Measurements from ENCODE around the gene ZNF837. TPM values are rescaled to one million over a fixed set of nuclear protein-coding genes. Genes with fewer than 3 reads are reported as not detected.
"Not testable (repeated sequence)": the region's sequence is repeated elsewhere in the genome, so short reads cannot be mapped to it uniquely, and the experiment has no call there.

The ZNF837 gene
- total RNA-seq, 1 experiment from 2014 or later, result 0.30 TPM

DNA sequence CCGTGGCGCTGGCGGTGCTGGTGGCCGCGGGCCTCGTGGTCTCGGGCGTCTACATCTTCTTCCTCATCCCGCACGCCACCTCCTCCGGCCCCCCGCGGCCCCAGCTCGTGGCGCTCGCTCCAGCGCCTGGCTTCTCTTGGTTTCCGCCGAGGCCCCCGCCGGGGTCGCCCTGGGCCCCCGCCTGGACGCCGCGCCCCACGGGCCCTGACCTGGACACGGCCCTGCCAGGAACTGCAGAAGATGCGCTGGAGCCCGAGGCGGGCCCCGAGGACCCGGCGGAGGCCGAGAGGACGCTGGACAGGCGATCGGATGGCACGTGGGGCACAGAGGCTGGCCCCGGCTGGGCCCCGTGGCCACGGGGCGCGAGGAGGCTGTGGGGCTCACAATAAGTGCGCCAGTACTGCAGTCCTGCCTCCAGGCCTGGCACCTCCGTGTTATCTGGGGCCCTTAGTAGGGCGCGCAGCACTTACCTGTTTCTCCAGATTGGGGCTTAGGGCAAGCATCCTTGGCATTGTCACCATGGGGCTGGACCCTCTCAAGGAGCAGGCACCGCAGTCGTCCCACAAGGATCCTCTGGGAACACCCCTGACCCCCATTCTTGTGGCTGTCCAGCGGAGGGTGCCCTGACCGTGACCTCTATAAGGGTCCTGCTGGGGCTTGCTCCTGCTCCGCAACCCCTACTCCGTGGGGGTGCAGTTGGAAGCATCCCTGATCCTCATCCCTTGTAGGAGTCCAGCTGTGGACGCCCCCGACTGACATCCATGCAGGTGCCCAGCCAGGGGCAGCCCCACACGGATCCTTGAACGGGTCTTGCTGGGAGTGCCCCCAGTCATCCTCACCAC lies 16.1 kb upstream of the ZNF837 start:
- DNase-seq (ENCODE audit: extremely low read depth, low read depth), result no peak

DNA sequence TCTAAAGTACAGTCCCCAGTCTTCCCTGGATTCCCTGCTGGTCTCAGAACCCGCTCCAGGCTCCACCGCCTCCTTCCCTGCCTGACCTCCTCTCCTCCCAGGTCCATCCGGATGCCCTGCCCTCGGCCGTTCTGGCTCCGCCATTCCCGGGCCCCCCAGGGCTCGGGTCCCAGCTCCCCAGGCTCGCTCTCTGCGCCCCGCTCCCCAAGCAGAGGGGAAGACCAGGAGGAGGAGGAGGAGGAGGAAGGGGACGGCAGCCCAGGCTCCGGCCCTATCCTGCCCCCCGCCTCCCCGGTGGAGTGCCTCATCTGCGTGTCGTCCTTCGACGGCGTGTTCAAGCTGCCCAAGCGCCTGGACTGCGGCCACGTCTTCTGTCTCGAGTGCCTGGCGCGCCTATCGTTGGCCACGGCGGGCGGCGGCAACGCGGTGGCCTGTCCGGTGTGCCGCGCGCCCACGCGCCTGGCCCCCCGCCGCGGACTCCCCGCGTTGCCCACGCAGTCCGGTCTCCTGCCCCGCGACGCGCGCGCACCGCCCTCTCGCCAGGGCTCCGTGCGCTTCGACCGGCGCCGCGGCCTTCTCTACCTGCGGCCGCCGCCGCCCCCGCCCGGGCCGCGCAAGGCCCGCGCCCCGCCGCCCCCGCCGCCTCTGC lies 15.3 kb upstream of the ZNF837 start:
- DNase-seq (ENCODE audit: extremely low read depth, low read depth), result no peak

DNA sequence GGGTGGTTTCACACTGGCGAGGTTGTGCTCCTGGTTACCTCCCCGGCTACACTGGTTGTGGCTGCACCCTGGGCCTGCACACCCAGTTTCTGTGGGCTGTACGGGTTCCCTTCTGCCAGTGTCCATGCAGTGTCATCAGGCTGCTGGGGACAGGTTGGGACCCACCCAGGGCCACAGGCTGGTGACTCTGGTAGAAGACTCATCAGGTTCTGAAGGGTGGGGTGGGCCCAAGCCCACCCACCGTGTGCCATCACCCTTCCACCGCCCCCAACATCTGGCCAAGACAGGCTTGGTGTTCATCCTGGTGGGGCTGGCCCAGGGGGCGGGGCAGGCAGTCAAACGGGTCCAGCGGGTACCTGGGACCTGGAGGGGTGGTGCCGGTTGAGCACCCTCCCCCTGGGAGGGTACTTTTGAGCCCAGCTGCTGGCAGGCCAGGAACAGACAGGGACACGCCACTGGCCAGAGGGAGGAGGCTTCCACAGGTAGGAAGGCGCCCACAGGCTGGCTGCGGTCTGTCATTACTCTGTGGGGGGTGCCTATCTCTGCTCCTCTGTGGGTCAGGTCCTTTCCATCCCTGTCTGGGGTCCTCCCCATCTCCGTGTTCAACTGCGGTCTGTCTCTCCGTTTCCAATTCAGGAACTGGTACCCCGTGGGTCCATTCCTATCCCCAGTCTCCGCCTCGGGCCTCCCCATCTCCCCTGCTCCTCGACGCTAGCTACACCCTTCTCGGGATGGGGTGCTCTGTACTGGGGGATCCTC lies 14.6 kb upstream of the ZNF837 start, which contains the start of gene RNF225:
TSS of gene RNF225 (plus strand) at position 437 of the 759 bp plus-strand sequence. CDS start 434 bp downstream, outside the sequence.
- no peak for DNase-seq (ENCODE audit: extremely low read depth, low read depth)

DNA sequence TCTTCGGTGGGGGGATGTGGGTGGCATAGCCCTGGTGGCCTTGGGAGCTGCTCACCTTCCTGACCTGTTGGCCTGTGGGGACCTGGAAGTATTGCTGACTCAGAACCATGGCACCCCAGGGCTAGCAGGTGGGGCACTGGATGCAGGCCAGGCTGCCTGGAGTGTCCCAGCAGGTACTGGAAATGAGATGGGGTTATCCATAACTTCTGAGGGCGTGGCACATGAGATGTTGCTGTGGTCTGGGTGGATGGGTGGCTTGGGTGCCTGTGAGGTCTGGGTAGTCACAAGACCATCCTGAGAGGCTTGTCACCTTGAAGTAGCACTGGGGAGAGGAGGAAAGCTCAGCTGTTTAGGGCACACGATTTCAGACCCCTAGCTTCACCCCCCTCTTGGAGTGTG lies 14.0 kb upstream of the ZNF837 start:
- no peak for DNase-seq (ENCODE audit: extremely low read depth, low read depth)

DNA sequence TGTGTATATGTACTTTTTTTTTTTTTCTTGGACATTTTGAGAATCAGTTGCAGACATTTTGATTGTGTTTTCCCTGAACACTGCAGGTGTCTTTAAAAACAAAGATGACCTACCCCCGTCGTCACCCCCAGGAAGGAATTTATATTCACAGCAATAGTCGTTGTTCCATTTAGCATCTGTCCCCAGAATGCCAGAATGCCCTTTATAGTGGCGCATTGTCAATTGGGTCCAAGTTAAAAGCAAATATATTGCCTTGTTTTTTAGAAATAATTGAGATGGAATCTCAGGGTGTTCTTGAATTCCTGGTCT lies 12.8 kb upstream of the ZNF837 start:
- DNase-seq (ENCODE audit: extremely low read depth, low read depth), result no peak

DNA sequence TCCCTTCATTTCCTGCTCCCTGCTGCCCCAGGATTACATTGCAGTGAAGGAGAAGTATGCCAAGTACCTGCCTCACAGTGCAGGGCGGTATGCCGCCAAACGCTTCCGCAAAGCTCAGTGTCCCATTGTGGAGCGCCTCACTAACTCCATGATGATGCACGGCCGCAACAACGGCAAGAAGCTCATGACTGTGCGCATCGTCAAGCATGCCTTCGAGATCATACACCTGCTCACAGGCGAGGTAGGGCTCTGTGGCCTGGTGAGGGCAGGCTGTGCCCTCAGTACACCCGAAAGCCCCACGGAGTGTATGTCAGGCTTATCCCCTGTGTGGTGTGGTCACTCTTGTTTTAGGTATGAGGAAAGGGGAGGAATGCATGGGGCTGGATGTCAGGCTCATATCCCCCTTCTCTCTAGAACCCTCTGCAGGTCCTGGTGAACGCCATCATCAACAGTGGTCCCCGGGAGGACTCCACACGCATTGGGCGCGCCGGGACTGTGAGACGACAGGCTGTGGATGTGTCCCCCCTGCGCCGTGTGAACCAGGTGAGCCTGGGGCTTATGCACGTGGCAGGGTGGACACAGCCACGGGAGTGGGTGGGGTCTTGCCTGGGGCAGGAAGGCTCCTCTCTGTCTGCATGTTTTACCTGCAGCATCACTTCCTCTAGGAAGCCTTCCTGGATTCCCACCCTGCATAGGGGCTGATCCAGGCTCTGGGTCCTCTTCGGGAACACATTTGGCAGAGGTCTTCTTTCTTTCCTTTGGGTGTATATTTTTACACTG lies 12.3 kb upstream of the ZNF837 start:
- no peak for DNase-seq (ENCODE audit: extremely low read depth, low read depth)

DNA sequence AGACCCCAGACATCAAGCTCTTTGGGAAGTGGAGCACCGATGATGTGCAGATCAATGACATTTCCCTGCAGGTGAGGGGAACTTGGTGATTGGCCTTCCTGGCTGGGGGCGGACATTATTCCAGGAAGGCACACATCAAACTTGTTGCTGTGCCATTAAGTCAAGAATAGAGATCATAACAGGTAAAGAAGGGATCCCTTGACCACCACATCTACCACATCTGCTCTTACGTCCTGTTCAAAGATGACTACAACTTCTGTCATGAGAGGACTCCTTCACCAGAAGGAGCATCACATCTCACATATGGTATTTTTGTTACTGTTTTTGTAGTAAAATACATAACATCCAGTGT lies 7.3 kb upstream of the ZNF837 start:
- no peak for DNase-seq (ENCODE audit: extremely low read depth, low read depth)

DNA sequence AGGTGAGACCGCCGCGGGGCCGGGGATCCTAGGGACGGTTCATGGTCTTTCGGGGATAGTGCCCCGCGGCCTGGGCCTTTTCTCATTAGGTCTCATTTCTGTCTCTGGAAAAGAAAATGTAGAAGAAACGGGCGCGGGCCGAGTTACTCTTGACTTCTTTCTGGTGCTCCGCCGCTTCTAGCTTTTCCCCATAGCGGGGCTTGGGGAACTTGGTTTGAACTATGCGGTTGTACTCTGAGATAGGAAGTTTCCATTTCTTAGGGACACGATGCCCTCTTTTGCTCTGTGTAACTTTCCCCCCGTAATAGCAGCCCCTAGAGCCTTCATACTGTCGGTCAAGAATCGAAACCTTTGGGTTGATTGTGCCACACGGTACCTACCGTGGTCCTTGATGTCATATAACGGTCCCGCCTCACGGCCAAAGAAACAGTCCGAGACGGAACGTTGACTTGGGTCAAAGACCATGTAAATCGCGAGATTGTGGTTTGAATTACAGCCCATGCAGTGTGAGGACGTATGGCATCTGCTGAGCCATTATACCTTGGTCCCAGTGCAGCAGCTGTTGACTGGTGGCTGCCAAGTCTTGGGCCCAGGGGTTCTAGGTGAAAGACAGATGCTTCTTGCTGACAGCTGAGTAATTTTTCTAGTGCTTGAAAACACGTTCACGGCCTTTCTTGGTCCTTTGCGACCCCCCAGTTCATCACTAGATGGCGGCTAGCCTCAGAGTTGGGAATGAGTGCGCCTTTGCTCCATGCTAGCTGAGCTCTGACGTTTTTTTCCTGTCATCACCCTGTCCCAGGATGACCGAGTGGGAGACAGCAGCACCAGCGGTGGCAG lies 6.7 kb upstream of the ZNF837 start:
- no peak for DNase-seq (ENCODE audit: extremely low read depth, low read depth)

DNA sequence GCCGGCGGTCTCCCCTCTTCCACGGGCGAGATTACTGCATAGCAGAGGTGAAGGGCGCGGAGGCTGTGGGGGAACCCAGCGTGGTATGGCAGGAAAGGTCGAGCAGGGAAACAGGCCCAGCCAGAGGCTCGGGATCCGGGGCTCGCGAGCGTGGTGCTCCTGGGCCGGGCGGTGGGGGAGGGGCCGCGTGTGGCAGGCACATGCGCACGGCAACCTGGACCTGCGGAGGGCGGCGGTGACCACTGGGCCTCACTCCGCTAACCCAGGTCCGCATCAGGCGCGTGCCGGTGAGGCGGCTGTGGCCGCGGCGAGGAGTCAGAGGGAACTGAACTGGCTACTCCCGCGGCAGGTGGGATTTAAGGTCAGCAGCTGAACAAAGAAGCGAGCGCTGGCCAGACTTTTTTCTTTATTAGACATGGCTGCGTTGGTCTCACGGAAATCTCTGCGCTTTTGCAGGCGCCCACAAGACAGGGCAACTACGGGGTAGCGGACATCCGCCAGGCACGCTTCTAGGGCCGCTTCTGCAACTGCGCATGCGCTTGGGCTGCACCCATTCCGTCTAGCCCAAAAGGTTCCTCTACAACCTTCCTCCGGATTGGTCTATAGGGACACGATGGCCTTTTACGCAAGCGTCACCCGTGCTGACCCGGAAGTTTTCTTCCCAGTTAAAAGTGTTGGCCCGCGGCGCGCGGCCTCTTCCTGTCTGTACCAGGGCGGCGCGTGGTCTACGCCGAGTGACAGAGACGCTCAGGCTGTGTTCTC lies 5.9 kb upstream of the ZNF837 start, which contains the start of gene RPS5:
TSS of gene RPS5 (plus strand) at position 694 of the 762 bp plus-strand sequence. CDS start 869 bp downstream, outside the sequence.
- DNase-seq (ENCODE audit: extremely low read depth, low read depth), result peak; percentile 96

DNA sequence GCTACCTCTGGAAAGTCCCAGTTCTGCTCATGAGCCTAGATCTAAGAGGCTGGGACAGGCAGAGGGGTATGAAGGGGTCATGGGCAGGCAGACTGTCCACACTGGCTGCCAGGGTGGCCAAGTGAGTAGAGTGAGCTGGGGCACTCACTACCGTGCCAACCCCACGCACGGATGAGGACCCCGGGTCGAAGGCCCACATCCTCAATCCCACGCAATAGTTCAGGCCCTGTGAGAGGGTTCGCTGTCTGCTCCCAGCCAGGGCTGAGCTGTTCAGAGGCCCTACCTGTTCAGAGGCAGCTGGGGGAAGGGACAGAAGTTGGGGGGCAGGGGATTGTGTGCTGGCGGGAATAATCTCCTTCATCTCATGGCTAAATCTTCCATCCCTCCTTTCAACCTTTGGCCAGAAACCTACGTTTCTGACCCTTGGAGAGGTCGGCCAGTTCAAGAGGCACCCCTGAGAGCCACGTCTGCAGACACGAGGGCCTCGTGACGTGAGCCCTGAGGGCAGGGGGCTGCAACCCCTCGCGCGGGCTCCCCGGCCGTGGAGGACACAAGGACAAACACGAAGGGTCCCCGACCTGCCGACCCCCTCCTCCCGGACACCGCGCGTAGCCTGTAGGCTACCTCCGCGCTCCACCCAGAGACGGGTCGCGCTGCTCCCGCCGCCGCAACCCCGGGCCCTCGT lies 5.2 kb upstream of the ZNF837 start:
- no peak for DNase-seq (ENCODE audit: extremely low read depth, low read depth)

DNA sequence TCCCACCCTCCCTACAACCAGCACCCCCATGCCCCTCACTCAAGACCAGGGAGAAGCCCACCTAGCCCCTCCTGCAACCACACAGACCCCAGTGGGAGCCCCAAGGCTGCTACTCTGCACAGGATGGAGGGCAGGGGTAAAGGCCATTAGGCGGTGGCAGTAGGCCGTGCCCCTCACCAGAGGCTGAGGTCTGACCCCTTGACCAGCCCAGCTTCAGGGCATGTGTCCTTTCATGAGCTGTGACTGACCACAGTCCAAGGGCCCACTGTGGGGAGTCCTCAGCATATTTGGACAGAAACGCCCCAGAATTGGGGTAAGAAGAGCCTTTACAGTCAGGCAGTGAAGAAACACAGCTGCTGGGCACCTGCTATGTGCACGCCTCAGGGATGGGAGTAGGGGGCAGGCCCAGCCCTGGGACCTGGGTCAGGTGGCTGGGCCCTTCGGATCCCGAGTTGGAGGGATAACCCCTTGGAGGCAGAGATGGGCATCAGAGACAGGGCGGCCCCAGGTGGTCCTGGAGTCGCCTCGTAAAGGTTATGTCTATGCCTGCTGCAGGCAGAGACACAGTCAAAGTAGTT lies 4.6 kb upstream of the ZNF837 start:
- no peak for DNase-seq (ENCODE audit: extremely low read depth, low read depth)

DNA sequence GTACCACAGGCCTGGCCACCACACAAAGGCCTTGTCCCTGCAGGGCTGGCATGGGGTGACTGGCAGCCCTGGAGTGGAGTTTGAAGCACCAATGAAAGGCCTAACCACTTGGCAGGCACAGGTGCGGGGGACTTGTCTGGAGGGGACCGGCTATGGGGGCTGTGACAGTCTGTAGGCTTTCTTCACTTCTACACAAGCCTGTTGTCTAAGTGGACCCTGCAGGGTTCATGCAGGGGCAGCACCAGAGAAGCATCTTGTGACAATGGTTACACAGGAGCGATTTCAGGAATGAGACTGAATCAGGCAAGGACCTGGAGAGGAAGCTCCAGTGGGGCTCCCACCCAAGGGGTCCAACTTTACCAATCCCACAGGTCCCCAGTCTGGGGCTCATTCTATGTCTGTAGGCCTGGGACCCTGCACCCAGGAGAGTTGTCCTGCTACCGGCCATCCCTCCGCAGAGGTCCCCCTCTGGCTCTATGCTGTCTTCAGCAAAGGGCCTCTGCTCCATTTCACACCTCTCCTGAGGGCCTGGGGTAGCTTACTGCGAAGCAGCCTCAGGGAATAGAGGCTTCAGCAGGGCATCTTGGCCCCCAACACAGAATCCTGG lies 2.3 kb upstream of the ZNF837 start:
- no peak for DNase-seq (ENCODE audit: extremely low read depth, low read depth)

DNA sequence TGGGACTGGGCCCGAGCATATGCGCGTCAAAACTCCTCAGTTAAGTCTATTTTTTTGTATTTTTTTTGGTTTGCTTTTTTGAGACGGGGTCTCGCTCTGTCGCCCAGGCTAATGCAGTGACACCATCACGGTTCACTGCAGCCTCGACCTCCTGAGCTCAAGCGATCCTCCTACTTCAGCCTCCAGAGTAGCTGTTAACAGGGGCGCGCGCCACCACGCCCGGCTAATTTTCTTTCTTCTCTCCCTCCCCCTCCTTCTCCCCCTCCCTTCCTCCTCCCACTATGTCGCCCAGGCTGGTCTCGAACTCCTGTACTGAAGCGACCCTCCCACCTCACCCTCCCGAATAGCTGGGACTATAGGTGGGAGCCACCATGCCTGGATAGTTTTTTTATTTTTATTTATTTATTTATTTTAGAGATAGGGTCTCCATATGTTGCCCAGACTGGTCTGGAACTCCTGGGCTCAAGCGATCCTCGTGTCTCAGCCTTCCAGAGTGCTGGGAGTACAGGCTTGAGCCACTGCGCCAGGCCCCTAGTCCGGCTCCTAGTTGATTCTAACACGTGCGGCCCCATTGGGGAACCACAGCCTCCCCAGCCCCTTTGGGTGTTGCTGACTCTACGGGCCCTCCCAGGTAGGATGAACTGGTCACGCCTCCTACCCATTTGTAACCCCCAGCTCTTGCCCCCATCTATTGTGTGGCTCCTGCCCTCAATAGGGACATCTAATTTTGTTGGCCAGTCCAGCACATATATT lies 806 bp upstream of the ZNF837 start:
- DNase-seq (ENCODE audit: extremely low read depth, low read depth), result no peak

DNA sequence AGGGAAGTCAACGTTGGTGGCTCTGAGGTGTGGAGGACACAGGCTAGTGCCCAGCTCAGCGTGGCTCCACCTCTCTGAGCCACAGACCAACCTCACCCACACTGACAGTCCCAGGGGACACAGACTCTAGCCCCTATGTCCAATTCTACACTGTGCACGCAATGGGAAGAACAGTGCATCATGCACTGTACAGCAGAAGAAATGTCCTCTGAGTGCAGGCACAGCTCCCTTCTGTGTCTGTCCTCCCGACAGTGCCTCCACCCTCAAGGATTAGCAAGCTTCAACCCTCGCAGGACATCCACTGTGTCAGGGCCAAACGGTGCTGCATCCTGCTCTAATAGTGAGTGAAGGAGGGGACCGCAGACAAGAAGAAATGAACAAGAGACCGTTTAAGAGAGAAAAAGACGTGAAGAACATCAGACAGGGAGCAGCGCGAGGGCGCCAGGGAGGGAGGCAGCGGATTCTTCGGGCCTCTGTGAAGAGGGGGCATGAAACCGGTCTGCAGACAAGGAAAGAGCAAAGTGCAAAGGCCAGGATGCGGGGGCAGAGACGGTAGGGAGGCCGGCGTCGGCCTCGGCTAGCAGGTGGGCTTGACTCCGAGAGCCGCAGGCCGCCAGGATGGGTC lies 681 bp downstream of the ZNF837 start:
- no peak for DNase-seq (ENCODE audit: extremely low read depth, low read depth)

DNA sequence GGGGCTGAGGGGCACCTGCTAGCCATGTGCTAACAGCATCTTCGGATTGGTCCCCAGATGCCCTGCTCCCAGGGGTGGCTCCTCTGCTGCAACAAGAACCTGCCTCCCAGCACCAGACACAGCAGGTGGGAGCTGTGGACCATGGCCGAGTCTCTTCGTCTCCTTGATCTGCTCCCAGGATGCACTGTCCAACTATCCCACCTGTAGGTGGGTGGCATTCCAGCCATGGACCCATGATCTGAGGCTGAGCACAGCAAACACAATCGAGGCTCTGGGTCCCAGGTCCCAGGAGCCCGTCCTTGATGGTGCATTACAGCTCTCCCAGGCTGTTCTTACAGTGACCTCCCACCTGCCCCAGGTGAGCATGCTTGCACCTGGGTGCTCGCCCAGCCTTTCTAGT lies 1.6 kb downstream of the ZNF837 start:
- no peak for DNase-seq (ENCODE audit: extremely low read depth, low read depth)

DNA sequence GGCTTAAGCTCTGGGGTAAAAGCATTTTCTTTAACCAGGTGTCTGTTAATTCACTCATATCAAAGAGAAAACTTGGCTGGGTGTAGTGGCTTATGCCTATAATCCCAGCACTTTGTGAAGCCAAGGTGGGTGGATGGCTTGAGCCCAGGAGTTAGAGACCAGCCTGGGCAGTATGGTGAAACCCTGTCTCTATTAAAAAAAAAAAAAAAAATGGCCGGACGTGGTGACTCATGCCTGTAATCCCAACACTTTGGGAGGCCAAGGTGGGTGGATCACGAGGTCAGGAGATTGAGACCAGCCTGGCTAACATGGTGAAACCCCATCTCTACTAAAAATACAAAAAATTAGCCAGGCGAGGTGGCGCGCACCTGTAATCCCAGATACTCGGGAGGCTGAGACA lies 4.1 kb downstream of the ZNF837 start:
- DNase-seq (ENCODE audit: extremely low read depth, low read depth), result not testable (repeated sequence)

DNA sequence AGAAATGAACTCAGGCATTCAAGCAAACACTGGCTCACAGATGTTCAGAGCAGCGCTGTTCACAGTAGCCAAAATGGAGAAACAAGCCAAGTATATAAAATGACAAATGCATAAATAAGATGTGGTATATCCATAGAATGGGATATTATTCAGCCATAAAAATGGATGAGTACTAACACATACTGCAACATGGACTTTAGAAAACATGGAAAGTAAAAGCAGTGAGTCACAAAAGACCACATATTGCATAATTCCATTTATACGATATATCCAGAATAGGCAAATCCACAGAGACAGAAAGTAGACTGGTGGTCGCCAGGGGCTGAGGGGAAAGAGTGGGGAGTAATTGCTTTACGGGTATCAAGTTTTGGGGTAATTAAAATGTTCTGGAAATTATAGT lies 6.6 kb downstream of the ZNF837 start:
- no peak for DNase-seq (ENCODE audit: extremely low read depth, low read depth)
